SIG-M5 (cell line): ENCODE measurements around the gene OPHN1.
"Not testable (repeated sequence)": the region's sequence is repeated elsewhere in the genome, so short reads cannot be mapped to it uniquely, and the experiment has no call there.

Experiments
- DNase-seq: peaks from one replicate; lab custom pipeline; 2025; lab: John Stamatoyannopoulos, UW

The OPHN1 gene

DNA sequence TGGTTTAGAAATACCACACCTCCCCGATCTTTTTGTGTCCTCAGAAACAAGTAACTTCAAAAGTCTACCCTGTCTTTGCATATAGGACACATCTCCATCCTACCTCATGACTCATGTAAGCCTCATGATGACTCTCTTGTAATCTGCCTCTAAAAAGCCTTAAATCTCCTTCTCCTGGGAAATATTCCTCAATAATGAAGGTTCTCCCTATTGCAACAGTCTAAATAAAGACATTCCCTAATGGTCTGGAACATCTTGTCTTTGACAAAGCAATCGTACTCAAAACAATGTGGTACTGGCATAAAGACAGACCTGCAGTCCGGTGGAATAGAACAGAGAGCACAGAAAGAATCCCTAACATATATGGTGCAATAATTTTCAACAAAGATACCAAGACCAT is 257.7 kb downstream of the OPHN1 start:
- DNase-seq: no peak

DNA sequence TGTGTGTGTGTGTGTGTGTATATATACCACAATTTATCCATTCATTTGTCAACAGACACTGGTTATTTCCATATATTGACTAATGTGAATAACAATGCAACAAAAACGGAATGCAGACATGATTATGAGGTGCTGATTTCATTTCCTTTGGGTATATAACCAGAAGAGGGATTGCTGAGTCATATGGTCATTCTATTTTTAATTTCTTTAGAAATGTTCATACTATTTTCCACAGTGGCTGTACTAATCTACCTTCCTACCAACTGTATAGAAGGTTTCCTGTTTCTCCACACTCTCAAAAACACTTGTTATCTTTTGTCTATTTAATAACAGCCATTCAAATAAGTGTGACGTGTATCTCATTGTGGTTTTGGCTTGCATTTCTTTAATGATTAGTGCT is 269.9 kb downstream of the OPHN1 start:
- DNase-seq: no peak

DNA sequence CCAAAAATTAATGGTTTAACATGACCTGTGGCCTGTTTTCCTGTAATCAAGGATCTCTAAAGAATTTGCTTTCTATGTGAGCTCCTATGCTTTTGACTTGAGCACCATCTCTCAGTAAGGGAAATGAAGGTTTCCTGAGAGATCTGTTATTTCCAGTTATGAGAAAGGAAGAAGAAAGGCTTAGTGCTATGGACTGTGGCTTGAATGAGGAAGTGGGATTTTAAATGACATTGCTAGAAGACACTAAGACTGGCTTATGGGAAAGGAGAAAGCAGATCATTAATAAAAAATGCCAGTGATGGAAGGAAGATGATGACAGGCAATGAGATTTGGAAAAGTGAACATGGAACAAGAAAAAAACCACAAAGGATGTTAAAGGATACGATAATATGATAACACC is 285.4 kb downstream of the OPHN1 start:
- no peak for DNase-seq

DNA sequence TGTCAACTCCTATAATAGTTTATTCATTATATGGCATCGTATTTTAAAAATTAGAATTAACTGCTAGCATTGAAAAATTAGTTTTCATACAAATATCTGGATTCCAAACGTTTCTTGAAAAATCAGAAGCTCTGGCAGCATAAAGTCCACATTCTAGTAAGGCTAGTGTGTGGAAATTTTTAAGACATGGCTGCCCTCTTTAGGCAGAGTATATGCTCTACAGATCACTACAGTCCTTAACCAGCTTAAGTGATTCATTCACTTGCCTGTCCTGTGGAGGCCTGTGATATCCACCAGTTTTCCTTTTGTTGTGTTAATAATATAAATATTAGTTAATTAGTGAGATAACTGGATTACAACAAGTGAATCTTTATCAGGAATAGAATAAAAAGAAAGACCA is 287.2 kb downstream of the OPHN1 start:
- DNase-seq: no peak

DNA sequence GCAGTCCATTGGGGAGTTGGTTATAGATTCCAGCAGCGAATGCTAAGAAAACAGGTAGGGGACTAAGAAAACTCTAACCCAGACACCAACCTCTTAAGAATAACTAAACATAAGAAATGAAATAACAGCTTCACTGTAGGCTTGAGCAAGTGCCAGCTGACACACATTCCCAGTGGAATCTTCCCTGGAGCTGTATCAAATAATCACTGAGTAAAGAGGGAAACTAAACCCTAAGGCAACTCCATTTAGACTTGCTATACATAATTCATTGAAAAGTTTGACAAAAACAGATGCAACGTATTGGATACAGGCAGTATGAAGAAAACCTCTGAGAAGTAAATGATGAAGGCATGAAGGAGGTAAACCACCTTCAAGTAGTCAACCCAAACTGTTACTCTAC is 293.5 kb downstream of the OPHN1 start:
- no peak for DNase-seq

DNA sequence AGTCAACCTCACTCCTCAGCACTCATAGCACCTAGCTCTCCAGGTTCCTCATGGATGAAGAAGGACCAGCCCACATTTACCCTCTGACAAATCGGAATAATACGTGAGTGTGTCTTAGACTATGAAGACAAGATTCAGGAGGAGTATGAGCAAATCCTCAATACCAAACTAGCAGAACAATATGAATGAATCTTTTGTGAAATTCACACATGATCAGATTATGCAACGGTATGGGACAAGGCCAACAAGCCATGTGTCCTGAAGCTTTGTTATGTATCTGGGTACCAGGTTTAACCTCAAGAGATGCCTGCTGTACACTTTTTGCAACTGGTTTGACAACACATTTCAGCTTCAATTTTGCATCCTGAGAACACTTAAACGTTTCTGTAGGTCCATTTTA is 300.1 kb downstream of the OPHN1 start:
- no peak for DNase-seq

DNA sequence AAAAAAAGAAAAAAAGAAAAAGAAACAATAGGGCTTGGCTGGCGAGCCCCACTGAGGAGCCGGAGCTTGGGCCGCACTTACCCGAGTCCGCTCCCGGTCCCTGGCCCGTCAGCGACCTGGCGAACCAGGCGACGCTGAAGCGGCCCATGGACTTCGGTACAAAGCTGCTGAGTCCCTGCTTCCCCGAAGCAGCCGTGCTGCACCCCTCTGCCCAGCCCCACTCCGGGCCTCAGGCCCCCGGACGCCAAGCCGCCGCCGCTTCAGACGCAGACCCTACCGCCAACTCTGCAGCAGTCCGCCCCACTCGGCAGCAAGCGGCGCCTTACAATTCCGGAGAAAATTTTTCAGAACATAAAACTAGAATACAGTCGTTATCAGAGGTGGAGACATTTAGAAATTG is 300.5 kb downstream of the OPHN1 start:
- no peak for DNase-seq

DNA sequence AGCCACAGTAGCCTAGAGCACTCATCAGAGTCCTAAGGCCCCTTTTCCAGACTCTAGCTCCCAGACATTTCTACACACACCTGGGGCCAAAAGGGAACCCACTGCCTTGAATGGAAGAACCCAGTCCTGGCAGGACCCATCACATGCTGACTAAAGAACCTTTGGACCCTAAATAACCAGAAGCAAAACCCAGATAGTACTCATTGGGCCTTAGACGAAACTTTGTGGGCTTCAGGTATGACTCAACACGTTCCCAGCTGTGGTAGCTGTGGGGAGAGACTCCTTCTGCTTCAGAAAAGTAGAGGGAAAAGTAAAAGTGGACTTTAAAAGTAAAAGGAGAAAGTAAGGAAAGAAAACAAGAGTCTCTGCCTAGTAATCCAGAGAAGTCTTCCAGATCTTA is 311.5 kb downstream of the OPHN1 start:
- no peak for DNase-seq

DNA sequence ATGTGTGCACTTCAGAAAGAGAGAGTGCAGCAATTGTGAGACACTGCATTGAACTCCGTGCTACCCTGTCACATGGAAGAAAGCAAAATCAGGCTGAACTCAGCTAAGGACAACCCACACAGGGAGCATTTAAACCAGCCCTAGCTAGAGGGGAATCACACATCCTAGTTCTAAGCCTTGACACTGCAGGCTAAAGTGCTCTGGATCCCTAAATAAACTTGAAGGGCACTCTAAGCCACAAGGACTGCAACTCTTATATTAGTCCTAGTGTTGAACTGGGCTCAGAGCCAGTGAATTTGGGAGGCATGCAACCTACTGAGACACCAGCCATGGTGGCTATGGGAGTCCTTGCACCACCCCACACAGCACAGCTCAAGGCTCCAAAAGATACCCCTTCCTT is 311.9 kb downstream of the OPHN1 start:
- no peak for DNase-seq

DNA sequence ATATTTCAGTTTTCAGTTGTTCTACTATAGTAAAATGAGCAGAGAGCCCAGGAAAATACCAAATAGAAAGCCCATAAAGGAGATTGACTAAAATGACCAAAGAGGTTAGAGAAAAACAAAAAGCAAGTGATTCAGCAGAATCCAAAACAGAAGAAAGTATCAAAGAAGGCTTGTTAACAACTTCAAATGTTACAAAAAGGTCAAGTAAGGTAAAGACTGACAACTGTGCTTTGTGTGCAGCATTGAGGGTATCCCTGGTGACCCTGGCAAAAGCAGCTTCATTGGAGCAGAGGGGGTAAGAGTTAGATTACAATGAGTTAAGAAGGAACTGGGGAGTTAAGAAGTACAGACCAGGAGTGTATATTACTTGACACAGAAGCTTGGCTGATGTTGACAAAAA is 317.9 kb downstream of the OPHN1 start:
- DNase-seq: no peak

DNA sequence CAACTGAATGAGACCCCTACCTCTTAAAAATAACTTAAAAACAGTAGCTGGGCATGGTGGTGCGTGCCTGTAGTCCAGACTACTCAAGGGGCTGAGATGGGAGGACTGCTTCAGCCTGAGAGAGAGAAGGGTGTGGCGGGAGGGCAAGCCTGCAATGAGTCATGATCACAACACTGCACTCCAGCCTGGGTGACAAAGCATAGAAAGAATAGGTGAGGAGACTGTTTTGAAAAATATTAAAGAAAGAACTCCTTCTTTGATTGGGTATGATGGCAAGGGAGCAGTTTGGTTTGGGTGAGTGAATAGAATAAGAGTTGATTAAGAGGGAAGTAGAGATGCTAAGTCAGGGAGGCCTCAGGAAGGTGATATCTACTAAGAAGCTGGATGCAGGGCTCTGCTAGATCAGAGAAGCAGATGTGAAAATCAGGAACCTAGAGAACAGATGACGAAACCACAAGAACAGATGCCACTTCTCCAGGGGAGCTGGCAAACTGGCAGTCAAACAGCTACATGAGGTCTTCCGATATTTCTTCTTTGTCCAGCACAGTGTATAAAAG is 318.6 kb downstream of the OPHN1 start:
- DNase-seq: no peak

DNA sequence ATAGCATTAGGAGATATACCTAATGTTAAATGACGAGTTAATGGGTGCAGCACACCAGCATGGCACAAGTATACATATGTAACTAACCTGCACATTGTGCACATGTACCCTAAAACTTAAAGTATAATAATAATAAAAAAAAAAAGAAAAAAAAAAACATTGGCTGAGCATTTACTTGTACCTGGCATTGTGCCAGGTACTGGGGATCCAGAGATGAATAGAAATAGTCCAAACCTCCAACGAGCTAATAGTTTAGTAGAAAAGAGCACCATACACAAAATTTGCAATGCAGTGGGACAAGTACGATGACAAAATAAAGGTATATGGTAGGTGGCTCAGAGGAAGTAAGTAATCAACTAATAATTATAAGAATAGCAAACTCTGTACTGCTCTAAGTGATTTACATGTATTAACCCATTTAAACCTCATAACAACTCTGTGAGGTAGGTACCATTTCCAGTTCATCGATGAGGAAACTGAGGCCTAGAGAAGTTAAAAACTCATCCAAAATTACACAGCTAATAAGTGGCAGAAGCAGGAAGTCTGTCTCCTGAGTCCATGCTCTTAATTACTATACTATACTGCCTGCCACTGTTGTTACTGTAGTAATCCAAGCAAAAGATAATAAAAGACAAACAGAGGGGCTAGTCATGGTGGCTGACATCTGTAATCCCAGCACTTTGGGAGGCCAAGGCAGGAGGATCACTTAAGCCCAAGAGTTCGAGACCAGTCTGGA is 319.3 kb downstream of the OPHN1 start:
- no peak for DNase-seq

DNA sequence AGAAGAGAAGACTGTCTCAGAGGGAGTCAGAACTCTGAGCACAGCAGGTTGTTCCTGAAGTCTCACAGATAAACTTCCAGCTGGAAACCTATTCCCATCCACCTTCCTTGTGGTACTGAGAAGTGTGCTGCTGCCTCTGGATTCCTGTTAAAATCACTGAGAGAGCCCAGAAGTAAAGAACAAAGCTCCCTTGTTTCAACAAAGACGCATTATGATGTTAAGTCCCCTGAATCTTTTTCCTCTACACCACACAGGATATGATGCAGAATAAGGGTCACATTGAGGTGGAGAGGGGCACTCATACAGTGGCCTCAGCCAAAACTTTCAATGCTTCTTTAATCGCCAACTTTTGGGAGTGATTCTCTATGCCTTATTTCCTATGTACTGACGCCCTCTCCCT is 321.0 kb downstream of the OPHN1 start:
- no peak for DNase-seq

DNA sequence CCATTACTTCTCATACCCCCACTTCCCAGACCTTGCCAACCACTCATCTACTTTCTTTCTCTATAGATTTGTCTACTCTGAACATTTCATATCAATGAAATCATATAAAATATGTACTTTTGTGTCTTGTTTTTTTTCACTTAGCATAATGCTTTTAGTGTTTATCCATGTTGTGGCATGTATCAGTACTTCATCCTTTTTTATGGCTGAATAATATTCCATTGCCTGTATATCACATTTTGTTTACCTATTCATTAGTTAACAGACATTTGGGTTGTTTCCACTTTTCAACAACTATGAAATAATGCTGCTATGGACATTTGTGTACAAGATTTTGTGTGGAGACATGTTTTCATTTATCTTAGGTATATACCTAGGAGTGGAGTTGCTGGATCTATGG is 324.1 kb downstream of the OPHN1 start:
- DNase-seq: no peak

DNA sequence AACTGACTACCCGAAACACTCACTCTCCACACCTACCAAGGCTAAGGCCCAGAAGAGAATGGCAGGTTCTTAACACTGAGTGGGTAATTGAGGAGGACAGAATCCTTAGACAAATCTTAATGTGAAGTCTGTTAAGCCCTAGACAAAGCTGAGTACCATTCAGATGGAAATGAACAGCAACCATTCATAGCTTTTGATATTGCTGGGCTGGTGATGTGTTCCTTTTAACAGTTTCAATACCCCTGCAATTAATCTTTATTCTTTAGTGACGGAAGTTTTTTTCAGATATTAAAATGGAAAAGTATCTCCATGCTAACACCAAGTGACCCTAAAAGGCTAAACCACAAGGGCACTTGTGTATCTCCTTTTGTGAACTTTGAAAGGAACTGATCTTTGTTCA is 334.9 kb downstream of the OPHN1 start:
- DNase-seq: no peak

DNA sequence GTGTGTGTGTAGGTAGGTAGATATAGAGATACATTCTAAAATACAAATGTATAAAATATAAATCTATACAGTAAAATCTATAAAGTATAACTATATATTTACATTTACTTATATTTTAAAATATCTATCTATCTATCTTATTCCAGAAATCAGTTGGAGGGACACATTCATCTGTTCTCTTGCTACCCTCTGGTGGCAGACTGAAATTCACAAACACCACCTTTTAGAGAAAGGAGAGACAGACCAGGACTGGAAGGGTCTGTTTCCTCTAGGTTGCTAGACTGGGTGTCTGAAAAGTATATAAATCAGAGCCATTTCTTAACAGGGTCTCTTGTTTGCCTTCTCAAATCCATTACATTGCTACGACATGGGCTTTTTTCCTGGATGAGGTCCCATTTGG is 343.0 kb downstream of the OPHN1 start:
- DNase-seq: no peak

DNA sequence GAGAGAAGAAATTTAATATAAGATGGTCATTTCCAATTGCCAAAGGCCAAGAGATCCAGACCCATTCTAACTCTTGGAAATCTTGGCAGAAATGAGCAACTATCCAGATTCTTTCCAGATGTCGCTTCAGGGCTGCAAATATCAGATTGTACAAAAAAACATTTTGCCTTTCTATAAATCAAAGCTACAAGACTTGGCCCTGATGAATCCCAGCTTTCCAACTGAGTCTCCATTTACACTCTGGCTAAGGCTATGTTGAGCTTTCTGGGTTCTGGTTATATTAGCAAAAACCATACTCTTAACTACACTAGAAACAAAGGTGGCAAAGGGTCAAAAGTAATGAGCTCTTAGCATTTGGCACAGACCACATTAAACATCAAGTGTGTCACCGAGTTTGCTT is 345.8 kb downstream of the OPHN1 start:
- DNase-seq: no peak

DNA sequence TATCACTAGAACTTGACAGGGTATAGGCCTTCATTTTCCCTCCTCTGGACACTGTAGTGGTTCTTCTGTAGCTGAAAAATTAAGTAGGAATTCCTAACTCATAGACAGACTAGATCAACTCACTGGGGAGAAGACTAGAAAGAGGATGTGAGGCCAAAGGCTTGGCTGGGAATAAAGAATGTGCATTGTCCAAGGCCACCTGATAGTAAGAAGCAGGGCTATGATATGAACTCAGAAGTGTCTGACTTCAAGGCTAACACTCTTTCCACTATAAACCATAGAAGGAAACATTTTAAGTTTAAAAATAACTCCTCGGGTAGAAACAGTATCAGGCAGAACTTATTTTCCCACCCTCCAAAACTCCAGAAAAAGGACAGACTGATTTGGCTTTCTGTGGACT is 346.6 kb downstream of the OPHN1 start:
- no peak for DNase-seq

DNA sequence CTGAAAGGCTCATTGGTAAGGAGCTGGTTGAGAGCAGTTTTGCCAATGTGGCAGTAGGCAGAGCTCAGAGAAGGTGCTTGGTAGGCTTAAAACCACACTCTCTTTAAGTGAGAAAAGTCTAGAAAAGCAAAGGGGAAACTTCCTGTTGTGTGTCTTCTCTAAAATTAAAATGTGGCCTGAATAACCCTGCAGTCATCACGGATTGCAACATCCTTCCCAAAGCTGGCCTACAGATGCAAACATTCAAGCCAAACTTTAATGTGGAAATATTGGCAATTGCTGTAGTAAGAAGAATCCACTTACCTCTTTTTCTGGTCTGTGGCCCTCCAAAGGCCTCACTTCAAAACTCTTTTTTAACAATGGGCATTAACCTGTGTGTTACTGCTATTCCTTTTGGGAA is 348.5 kb downstream of the OPHN1 start:
- peak; percentile 6 for DNase-seq

DNA sequence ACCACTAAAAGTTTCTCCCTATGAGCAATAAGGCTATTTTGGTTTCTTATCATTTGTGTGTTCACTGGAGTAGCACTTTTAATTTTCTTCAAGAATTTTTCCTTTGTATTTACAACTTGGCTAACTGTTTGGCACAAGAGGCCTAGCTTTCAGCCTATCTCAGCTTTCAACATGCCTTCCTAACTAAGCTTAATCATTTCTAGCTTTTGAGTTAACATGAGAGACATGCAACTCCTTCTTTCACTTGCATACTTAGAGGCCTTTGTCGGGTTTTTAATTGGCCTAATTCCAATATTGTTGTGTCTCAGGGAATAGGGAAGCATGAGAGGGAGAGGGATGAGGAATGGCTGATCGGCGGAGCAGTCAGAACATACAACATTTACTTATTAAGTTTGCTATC is 349.8 kb downstream of the OPHN1 start:
- no peak for DNase-seq

DNA sequence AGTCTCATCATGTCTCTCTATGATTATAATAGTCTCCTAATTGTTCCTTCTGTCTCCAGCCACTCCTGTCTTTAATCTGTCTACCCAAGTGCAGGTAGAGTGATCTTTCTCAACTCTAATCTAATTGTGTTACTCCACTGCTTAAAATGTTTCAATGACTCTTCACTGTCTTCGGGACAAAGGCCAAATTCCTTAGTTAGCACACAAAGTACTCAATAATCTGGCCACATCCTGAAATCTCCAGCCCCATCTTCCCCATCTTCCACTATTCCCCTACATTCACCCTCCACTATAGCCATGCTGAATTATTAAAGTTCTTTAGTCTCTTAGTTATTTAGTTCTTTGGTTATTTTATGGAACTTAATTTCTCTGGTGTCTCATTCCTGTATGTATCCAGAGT is 353.3 kb downstream of the OPHN1 start:
- no peak for DNase-seq

DNA sequence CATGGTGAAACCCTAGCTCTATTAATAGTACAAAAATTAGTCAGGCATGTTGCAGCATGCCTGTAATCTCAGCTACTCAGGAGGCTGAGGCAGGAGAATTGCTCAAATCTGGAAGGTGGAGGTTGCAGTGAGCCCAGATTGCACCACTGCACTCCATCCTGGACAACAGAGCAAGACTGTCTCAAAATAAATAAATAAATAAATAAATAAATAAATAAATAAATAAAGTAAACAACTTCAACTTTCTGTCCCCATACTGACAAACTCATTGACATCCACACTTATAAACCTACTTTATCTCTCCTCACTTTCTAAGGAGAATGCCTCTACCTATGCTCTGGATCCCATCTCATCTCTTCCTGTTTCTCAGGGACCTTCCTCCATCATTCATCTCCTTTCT is 354.5 kb downstream of the OPHN1 start:
- DNase-seq: not testable (repeated sequence)

DNA sequence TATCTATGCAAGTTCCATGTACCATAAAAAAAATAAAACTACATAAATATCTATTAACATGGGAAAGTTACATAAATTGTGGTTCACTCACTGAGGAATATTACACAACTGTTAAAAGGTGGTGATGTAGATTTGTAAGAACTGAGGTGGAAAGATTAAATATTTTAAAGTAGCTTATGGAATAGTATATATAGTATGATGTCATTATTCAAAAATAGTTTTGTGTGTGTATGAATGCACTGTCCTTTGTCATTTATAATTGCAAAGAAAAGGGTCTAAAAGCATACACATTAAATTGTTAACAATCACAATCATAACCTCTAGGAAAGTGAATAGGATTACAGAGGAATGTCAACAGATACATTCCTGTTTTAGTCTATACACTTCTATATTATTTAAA is 355.9 kb downstream of the OPHN1 start:
- no peak for DNase-seq

DNA sequence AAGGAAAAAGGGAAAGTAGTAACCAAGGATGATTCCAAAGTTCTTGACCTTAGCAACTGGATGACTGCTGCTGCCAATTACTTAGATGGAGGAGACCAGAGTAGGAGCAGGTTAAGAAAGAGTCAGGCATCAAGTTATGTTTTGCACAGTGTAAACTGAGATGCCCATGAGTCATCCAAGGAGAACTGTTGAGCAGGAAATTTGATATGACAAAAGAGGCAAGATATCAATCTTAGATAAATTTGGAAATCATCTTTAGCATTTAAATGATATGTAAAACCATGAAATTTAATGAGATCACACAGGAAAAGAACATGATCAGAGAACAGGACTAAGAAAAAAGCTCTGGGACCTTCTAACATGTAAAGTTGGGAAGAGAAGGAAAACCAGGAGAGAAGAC is 361.3 kb downstream of the OPHN1 start:
- DNase-seq: no peak
